ENCODE measurements around the gene TAF1. TPM values are rescaled to one million over a fixed set of nuclear protein-coding genes. Genes with fewer than 3 reads are reported as not detected.

TAF1 gene
- total and polyA plus RNA-seq, 2 of the 13 experiments (the other 11 are each of a cell fraction or from before 2014, with no cell fraction given) = 8.1 to 17.7 TPM

GRCh38 chrX:71487814-71488213 is 121.7 kb downstream of the TAF1 start:
- intact Hi-C loops (cut with micrococcal nuclease; ENCODE audit: unreplicated experiment) = no loop called here
- no peak overlapping the region for H3K4me3 ChIP-seq (replicated peaks in 1 of 3; ENCODE audit: insufficient read depth in 1 of 3, low read depth in 2 of 3, low read length in 3 of 3)
- no peak overlapping the region for H3K4me2 ChIP-seq (ENCODE audit: low read depth, low read length)
- no peaks in the 10 kb centered on the region for H3K27me3 ChIP-seq (ENCODE audit: control insufficient read depth in 1 of 2, insufficient read depth in 2 of 2, low read length in 2 of 2)
- no peaks in the 10 kb centered on the region for H3K9me3 ChIP-seq (ENCODE audit: low read length)
- FAIRE-seq (no peak), ATAC-seq (no peak), DNase-seq (ENCODE audit: low spot score) (peak; percentile 21)
- ChIA-PET CTCF (ENCODE audit: low intra/inter-chr PET ratio, low total read pairs) (no interaction called here), POLR2A (no interaction called here)
- no TSS peak for BruUV-seq (replicated peaks)
- in situ Hi-C loops (cut with HindIII; ENCODE audit: extremely low pct_ligation_motif_present, low pct_unique_long_range_greater_than_20kb) = no loop called here
- peaks cover 12% of the 10 kb centered on the region for H3K4me1 ChIP-seq (ENCODE audit: insufficient read depth, low read length)
- H3K36me3 ChIP-seq (replicated peaks in 1 of 2; ENCODE audit: control insufficient read depth in 1 of 2, insufficient read depth in 2 of 2, low read length in 2 of 2) = no peaks in the 10 kb centered on the region
- TF ChIP-seq TCF7 (IDR thresholded peaks at IDR 0.05; ENCODE audit: low read depth) (peak; percentile 59; the same call in 1 of the 2 replicates), SOX5 (CRISPR knock-in tag; IDR thresholded peaks at IDR 0.05; ENCODE audit: borderline replicate concordance) (peak; percentile 11; the same call in 1 of the 2 replicates), HNRNPL (IDR thresholded peaks at IDR 0.05; ENCODE audit: low read depth, low read length) (no peak), NR2F6 (IDR thresholded peaks at IDR 0.05) (peak; percentile 68; the same call in 1 of the 2 replicates), NR2F6 (CRISPR knock-in tag; IDR thresholded peaks at IDR 0.05) (no peak), NR2F2 (IDR thresholded peaks at IDR 0.05; ENCODE audit: borderline replicate concordance, low read depth) (0 out of 2 replicates have a peak, but pooled peaks have one; percentile 36), HHEX (CRISPR knock-in tag; IDR thresholded peaks at IDR 0.05) (no peak)
- H2AFZ ChIP-seq (ENCODE audit: low read length) = no peak overlapping the region
- H3K9ac ChIP-seq (ENCODE audit: insufficient read depth, low read depth, low read length) = no peak overlapping the region
- no peaks in the 10 kb centered on the region for H4K20me1 ChIP-seq (ENCODE audit: insufficient read depth, low read length)
- no peak overlapping the region for H3K27ac ChIP-seq (ENCODE audit: extremely low read length, insufficient read depth, low read length)
- no peaks in the 10 kb centered on the region for H3K79me2 ChIP-seq (ENCODE audit: insufficient read depth, low read length)

GRCh38 chrX:71489540-71489939 is 123.4 kb downstream of the TAF1 start:
- FAIRE-seq = no peak

More at GRCh38 chrX:71489540-71489939, 123.4 kb downstream of the TAF1 start:
- WGBS (ENCODE audit: low lambda C conversion rate) = 79% methylated on average over 5 of the region's 5 CpGs
- H3K4me2 ChIP-seq (ENCODE audit: low read depth, low read length) = no peak overlapping the region
- no TSS peak for BruUV-seq (replicated peaks)
- no peak overlapping the region for H3K9ac ChIP-seq (ENCODE audit: insufficient read depth, low read depth, low read length)
- DNase-seq (ENCODE audit: low spot score) (no peak), ATAC-seq (no peak)
- peaks cover 12% of the 10 kb centered on the region for H3K4me1 ChIP-seq (ENCODE audit: insufficient read depth, low read length)
- no peak overlapping the region for H3K4me3 ChIP-seq (replicated peaks in 1 of 3; ENCODE audit: insufficient read depth in 1 of 3, low read depth in 2 of 3, low read length in 3 of 3)
- no peaks in the 10 kb centered on the region for H3K27me3 ChIP-seq (ENCODE audit: control insufficient read depth in 1 of 2, insufficient read depth in 2 of 2, low read length in 2 of 2)
- H2AFZ ChIP-seq (ENCODE audit: low read length) = no peak overlapping the region
- H4K20me1 ChIP-seq (ENCODE audit: insufficient read depth, low read length) = no peaks in the 10 kb centered on the region
- TF ChIP-seq GLI4 (CRISPR knock-in tag; IDR thresholded peaks at IDR 0.05; ENCODE audit: borderline replicate concordance) = no peak
- no peak for TF ChIP-seq RCOR2 (CRISPR knock-in tag; IDR thresholded peaks at IDR 0.05)
- TF ChIP-seq, protein P1, sequence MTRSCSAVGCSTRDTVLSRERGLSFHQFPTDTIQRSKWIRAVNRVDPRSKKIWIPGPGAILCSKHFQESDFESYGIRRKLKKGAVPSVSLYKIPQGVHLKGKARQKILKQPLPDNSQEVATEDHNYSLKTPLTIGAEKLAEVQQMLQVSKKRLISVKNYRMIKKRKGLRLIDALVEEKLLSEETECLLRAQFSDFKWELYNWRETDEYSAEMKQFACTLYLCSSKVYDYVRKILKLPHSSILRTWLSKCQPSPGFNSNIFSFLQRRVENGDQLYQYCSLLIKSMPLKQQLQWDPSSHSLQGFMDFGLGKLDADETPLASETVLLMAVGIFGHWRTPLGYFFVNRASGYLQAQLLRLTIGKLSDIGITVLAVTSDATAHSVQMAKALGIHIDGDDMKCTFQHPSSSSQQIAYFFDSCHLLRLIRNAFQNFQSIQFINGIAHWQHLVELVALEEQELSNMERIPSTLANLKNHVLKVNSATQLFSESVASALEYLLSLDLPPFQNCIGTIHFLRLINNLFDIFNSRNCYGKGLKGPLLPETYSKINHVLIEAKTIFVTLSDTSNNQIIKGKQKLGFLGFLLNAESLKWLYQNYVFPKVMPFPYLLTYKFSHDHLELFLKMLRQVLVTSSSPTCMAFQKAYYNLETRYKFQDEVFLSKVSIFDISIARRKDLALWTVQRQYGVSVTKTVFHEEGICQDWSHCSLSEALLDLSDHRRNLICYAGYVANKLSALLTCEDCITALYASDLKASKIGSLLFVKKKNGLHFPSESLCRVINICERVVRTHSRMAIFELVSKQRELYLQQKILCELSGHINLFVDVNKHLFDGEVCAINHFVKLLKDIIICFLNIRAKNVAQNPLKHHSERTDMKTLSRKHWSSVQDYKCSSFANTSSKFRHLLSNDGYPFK (CRISPR knock-in tag; IDR thresholded peaks at IDR 0.05; ENCODE audit: borderline replicate concordance) = no peak
- TF ChIP-seq RNF219 (CRISPR knock-in tag; IDR thresholded peaks at IDR 0.05) = no peak
- TF ChIP-seq ZBTB42 (CRISPR knock-in tag; IDR thresholded peaks at IDR 0.05) = no peak
- ChIA-PET CTCF (ENCODE audit: low intra/inter-chr PET ratio, low total read pairs) (no interaction called here), POLR2A (no interaction called here)
- H3K36me3 ChIP-seq (replicated peaks in 1 of 2; ENCODE audit: control insufficient read depth in 1 of 2, insufficient read depth in 2 of 2, low read length in 2 of 2) = no peaks in the 10 kb centered on the region
- H3K9me3 ChIP-seq (ENCODE audit: low read length) = no peaks in the 10 kb centered on the region
- intact Hi-C loops (cut with micrococcal nuclease; ENCODE audit: unreplicated experiment) (no loop called here), in situ Hi-C loops (cut with HindIII; ENCODE audit: extremely low pct_ligation_motif_present, low pct_unique_long_range_greater_than_20kb) (no loop called here)
- no peaks in the 10 kb centered on the region for H3K79me2 ChIP-seq (ENCODE audit: insufficient read depth, low read length)
- H3K27ac ChIP-seq (ENCODE audit: extremely low read length, insufficient read depth, low read length) = no peak overlapping the region

Data from HepG2 (cell line).